GM18873 (cell line): ENCODE measurements around the gene APAF1.

Source experiments
- ATAC-seq: cut with Tn5 transposase; IDR thresholded peaks from one replicate; pipeline ENCODE4 v1.9.1; 2021; ENCODE audit warnings: mild to moderate bottlenecking, moderate library complexity, moderate number of reproducible peaks; ENCODE audit not compliant: unreplicated experiment, low FRiP score

APAF1 gene

DNA sequence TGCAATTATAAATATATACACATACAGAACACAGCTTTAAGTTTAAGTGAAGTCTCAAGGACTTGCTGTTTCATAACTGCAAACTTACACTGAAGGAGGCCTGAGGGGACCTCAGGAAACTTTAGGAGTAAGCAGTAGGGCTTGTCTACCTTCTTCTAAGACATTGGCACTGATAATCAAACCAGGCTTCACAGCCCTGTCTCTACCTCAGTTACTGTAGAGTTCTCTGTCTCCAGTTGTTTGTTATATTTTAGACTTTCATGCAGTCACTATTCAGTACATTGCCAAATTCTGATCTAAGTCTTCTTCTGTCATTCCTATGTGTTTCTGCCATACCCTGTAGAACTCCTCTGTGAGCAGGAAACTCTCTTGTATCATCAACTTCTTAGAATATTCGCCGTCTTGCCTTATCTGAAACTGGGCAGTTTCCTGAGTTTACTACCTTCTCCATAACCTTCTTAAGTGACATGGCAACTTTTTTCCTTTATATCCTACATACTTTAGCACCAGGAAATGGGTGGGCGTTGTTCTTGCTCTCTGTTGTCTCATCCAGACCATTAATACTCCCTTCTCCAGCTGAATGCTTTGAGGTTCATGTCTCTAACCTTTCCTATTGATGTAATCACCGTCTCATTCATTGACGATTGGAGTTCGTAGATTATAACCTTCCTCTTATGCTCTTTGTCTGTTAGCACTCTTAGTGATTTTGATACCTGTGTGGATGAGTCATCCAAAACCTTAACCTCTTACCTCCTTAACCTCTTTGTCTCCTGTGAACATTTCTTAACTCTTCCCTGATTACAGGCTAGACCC is 11.4 kb downstream of the APAF1 start:
- peak; percentile 69 for ATAC-seq

DNA sequence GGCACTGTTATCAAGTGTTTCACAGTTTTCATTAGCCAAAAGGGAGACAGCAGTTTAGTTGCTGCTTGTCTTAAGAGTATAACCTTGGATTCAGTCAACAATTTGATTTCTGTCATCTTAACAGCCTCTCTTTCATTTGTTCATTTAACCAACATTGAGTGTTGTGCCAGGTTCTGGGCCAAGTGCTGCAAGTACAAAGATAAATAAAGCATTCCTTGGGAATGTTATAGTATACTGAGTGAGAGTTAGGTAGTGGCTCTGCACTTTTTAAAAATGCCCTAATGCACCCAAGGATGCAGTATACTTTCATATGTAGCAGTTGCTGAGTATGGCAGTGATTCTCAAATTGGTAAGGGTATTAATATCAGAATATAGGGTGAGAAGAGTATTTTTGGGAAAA is 15.4 kb downstream of the APAF1 start:
- ATAC-seq = no peak

DNA sequence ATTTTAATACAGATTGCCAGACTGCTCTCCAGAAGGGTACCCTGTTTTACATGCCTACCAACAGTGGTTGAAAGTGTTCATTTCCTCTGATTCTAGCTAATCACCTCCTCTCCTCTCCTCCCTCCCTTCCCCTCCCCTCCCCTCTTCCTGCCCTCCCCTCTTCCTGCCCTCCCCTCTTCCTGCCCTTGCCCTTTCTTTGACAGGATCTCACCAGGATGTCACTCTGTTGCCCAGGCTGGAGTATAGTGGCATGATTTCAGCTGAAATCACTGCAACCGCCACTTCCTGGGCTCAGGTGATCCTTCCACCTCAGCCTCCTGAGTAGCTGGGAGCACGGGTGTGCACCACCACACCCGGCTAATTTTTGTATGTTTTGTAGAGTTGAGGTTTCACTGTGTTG is 24.7 kb downstream of the APAF1 start:
- no peak for ATAC-seq

DNA sequence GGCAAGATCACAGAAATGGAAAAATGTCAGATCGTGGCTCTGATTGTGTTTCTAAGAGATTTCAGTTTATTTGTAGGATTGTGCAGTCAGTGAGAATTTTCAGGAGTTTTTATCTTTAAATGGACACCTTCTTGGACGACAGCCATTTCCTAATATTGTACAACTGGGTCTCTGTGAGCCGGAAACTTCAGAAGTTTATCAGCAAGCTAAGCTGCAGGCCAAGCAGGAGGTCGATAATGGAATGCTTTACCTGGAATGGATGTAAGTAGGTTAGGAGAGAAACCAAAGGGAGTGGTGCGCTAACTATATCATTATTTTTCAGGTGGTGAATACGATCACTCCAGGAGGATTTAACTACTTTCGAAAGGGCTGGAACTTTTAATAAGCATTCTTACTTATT is 26.4 kb downstream of the APAF1 start:
- no peak for ATAC-seq

DNA sequence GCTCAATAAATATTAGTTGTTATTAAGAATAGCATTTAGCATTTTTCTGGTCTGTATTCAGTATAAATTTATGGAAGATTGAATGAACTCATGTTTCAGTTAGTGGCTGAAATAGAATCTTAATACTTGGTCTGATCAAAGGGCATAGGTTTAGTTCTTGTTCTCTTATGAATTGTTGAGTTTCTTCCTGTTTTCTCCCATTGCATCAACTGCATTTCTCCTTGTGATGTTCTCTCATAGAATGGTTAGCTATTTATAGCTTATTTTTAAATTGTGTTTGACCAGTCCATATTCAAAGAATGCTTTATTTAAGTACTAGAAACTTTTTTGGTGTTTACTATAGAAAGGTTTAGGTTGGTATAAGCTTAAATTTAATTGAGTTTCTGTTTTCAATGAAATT is 29.8 kb downstream of the APAF1 start:
- no peak for ATAC-seq

DNA sequence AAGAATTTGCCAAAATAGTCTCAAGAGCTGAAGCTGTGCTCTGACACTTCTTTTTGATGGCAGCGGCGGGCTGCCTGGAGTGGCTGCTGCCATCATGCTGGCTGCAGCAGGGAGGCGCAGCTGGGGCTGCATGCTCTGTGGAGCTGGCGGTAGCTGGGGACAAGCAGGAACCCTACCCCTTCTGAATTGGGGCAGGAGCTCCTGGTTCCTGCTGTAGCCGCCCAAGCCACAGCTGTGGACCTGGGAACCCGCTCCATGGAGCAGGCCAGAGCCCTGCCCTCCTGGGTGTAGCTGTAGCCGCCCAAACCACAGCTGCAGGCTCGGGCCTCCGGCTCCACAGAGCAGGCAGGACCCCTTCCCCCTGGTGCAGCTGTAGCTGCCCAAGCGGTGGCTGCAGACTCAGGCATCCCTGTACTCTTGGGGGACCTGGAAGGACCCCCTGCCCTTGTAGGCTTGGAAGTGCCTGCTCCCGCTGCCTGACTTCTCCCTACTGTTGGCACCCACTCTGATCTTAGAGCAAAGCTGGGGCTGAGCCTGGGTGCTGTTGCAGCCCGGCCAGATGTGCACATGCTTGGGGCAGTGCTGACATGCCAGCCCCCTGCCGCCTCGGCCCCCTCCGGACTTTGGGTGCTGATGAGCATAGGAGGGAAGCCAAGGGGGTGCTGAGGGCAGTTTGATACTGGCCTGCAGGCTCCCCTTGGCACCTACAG is 33.3 kb downstream of the APAF1 start:
- ATAC-seq = no peak

DNA sequence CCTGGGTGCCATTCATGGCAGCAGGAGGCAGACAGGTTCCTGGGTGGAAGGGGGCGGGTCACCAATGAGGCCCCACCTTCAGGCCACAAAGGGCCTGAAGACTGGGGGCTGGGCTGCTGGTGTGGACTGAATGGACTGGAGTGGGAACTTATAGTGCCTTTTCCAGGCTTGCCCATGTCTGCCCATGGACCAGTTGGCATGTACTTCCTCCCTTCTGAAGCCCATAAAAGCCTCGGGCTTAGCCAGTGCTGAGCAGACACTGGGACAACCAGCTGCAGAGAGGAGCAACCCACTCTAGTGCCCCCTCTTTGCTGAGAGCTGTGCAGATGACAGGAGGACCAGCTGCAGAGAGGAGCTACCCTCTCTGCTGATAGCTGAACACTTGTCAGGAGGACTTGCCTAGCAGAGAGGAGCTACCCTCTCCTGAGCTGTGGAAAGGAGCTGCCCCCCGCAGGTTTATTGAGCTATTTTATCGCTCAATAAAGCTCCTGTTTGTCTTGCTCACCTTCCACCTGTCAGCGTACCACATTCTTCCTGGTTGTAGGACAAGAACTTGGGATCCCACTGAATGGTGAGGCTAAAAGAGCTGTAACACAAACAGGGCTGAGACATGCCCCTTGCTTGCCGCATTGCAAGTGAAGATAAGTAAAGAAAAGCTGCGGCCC is 34.0 kb downstream of the APAF1 start:
- ATAC-seq = no peak

DNA sequence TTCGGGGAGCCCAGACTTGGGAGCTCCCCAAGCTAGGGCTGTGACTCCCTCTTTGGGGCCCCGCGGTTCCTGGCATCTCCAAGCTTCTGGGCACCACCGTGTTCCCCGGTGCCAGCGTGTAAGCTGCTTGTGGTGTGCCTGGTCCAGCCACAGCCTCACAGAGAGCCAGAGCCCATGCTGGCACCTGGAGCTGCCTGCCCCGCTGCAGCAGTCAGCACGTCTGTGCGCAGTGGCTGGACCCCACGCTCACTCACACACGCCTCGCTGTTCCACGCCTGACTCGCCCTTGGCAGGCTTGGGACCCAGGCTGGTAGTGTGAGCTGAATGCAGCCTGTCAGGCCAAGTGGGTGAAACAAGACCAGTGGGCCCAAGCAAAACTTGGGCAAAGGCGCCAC is 34.5 kb downstream of the APAF1 start:
- ATAC-seq = no peak

DNA sequence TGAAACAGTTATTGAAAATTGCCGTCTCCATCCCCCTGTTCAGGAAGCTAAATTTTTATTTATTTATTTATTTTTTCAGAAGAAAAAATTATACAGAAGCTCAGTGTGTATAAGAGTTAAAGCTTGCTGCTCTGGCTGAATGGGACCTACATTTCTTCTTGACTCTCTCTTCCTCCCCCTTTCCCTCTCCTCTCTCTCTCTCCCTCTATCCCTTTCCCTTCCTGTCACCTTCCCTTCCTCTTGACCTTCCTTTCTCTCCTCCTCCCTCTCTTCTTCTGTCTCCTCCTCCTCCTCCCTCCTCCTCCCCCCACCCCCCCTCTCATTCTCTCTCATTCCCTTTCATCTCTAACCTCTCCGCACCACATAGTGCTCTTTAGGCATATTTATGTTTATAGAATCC is 39.1 kb downstream of the APAF1 start:
- no peak for ATAC-seq

DNA sequence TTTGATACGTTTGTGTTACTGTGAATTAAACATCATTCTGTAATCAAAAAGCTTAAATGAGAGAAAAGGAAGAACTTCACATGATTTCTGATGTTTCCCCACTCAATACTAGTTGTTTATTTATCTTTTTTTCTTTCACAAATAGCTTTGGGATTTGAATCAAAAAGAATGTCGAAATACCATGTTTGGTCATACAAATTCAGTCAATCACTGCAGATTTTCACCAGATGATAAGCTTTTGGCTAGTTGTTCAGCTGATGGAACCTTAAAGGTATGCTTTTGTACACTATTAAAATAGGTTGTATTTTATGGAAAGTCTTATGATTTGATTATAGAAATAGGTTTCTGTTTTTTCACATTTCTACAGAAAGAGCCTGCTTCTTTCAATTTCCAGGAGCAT is 41.5 kb downstream of the APAF1 start:
- no peak for ATAC-seq

DNA sequence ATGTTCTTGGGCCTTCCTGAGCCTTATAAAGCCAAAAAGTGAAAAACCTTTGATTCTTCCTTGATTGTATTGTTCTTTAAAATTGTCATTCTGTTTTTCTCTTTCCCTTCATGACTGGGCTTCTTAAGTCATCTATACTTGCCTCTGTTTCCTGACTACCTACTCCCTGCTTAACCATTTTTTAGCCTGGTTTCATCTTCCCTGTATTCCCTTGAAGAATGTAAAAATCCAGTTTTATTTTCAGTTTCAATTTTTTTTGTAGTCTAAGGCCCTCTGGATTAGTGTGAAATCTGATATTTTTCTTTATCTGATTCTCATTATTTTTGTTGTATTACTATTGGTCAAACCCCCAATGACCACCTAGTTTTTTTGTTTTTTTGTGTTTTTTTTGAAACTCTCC is 46.3 kb downstream of the APAF1 start:
- ATAC-seq = no peak

DNA sequence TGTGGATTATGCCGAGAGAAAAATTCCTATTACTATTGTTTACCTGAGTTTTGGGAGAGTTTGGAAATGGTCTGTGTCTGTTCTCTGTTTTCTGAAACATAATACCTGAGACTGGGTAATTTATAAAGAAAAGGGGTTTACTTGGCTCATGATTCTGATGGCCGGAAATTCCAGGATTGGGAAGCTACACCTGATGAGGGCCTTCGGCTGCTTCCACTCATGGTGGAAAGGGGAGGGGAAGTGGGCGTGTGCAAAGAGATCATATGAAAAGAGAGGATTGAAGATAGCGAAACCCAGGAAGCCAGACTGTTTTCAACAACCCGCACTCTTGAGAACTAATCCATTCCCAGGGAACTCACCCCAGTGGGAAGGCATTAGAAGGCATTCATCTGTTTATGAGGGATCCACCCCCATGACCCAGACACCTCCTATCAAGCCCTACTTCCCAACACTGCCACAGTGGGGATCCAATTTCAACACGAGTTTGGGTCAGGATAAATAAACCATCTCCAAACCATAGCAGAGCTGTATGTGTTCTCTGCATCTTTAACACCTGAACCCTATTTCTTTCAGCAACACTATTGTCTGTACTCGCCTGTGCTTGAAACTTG is 51.1 kb downstream of the APAF1 start:
- ATAC-seq = no peak

DNA sequence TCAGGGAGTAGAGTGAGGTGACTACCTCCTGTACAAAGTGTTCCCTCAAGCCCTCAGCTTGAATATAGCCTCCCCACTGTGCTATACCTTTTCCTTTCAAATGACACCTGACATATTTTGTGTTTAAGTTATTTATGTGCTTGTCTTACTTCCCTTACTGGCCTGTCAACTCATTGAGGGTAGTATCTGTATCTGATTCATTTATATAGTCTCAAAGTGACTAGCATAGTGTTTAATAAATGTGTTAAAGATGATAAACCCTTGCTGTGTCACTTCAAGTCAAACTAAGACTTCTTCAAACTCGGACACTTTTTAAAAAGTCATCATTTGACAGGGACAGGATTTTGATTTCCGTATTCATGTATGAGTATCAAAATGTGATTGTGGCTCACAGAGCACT is 52.1 kb downstream of the APAF1 start:
- ATAC-seq = no peak

DNA sequence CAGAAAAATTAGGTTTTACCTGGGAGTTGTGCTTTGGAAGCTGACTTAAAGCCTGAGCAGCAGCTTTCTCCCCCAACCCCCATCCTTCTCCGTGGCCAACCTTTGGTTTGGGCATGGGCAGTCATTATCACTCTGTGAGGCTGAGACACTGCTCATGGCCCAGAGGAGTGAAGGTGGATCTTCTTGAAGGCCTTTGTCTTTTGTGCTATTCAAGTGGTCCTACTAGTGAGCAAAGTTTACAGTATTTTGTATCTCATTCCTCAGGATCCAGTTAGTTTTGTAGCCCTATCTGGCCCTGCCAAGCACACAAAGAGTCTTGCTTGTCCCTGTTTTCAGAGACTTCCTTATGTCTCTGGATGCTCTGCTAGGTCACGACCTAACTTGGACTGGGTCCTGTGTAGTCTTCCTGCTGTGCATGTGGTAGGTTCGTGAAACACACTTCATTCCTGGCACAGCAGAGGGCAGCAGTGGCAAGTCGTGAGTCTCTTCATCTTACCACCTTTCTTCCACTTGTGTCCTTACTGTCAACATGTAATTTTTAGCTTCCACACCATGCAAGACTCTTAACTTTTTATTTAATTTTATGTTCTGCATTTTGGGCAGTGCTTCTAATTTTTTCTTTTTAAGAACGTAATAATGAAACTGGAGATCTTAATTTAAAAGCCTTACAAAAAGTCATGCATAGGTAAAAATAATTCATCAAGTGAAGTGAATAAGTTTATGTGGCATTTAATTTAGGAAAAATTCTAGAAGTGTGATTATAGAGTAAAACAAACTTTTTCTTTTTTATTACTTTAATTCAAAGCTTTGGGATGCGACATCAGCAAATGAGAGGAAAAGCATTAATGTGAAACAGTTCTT is 53.7 kb downstream of the APAF1 start:
- peak; percentile 78 for ATAC-seq

DNA sequence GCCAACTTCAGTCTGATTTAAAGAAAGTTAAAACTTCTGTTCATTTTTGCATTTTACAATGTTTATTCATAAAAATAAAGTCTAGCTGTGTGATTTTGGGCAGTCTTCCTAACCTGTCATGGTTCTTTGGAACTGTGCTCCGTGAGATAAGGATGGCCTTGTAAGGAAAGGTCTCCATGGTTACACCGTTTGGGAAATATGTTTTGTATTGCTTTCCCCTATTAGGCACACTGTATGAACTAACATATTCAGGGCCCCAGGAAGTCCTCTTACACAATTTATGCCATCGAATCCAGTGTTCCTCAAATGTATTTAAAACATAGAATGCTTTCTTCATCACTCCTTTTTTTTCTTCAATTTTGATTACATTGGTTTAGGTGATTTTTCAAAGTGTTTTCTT is 54.5 kb downstream of the APAF1 start:
- ATAC-seq = no peak

DNA sequence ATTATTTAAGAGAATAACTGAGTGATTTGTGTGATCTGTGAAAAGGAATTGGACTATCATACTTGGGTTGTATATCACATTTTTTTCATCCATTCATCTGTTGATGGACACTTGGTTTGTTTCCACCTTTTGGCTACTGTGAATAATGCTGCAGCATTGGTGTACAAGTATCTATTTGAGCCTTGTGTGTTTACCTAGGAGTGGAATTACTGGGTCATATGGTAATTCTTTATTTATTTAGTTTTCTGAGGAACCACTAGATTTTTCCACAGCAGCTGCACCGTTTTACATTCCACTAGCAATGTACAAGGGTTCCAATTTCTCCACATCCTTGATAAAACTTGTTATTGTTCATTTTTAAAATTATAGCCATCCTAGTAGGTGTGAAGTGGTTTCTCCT is 56.1 kb downstream of the APAF1 start:
- ATAC-seq = no peak

DNA sequence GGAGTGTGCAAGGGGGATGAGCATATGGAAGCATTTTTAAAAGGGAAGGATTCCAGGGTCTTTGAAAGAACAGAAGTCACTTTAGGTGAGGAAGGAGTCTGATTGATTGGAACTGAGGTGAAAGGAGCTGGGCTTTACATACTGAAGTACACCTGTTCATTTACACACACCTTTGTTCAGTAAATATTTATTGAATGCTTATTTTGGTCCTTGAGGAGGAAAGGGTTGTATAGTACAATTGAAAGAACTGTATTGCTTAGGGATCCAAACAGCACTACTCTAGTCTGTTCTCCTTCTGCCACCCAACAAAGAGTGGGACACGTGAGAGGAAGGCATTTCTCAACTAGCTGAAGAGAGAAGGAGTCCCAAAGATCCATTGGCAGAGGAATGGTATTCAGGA is 63.9 kb downstream of the APAF1 start:
- no peak for ATAC-seq

DNA sequence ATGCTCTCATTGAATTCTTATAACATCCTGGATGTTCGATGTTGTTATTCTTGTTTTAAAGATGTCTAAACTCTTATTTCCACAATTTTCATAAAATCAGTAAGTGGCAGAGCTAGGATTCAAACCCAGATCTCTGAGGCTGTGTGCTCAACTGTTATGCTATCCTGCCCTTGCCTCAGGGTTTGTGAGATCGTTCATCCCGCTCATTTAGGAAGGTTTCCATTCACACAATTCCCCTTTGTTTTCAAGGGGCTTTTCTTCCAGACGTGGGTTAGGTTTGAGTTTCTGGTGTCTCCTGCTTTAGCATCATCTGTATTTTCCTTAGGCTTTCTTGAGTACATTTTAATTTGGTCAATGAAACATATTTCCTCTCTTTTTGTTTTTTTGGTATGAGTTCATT is 69.3 kb downstream of the APAF1 start:
- no peak for ATAC-seq

DNA sequence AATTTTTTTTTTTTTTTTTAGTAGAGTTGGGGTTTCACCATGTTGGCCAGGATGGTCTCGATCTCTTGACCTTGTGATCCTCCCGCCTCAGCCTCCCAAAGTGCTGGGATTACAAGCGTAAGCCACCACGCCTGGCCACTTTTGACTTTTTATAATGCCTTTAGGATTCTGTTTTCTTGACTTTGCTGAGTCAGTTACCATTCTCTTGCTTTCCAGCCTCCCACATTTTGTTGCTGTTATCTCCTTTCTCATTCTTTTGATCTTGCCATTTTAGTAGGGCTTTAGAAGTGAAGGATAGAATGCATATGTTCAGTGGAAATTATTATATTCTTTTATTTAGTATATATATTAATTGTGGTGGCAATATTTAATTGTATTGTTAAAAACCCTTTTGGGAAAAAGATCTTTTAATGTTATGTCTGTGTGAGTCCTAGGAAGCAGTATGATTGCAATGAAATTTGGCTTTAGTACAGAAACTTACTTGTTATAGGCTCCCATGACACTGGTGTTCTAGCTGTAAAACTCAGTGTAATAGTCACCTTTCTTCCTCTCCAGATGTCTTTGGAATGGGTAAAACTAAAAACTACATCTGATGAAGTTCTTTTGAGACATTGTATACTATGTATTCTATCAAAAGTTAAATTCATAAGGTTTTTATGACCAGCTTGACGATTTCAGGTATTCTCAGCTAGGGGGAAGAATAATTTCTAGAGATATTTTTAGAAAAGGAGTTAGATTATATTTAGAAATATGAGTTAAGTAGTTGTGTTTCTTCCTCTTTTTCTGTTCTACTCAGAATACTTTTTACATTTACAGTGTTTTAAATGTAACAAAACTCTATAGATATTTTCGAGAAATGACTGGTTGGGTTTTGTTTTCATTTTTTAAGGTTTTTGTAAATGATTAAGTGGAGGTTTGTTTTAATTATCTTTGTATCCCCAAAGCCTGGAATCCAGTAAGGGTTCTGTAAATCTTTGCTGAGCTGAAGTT is 74.7 kb downstream of the APAF1 start:
- peak; percentile 62 for ATAC-seq
